ENCODE results near the gene RSRC1. TPM values are rescaled to one million over a fixed set of nuclear protein-coding genes. Genes with fewer than 3 reads are reported as not detected.

The RSRC1 gene
- total and polyA plus RNA-seq, 2 of the 13 experiments (the other 11 are each of a cell fraction or from before 2014, with no cell fraction given) = 4.9 to 63.0 TPM

DNA sequence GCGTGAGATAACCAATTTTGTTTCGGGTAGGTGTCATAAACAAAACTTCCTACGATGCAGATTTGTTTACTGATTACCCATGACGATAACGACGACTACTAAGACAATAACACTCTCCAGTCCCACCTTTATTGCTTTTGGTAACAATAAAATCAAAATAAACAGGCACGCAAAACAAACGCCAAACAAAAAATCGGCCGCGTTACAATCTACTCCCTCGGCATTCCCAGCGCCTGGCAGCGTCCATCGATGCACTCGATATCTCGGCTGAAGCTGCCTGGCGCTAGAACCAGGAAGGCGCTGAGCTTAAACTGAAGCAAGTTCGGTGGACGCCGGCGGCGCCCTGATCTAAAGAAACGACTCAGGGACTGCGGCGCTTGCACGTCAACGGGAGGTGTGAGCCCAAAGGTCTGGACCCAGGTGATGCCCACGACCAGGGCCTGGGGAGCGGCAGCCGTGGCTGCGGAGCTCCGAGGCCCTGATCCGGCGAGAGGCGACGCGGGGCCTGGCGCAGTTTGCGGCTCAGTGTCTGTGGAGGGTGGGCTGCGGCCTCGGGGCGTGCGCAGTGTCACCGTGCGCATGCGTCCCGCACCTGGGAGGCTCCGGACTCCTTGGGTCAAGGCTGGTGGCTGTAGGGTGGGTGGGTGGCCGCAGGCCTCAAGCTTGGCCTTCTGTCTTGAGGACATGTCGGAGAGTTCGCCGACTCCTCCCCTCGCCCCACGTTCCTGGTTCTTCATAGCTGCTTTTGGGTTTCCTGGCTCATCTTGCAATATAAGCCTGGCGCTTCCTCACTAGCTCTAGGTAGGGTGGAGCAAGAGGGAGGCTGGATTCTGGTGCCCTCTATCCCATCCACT, at the start of gene RSRC1 (continued):
- TF ChIP-seq AHR (CRISPR knock-in tag; IDR thresholded peaks at IDR 0.05) = peak; percentile 66; the same call in 1 of the 2 replicates
- peak; percentile 83 for TF ChIP-seq PHF21A (CRISPR knock-in tag; IDR thresholded peaks at IDR 0.05)
- TF ChIP-seq, protein P1, sequence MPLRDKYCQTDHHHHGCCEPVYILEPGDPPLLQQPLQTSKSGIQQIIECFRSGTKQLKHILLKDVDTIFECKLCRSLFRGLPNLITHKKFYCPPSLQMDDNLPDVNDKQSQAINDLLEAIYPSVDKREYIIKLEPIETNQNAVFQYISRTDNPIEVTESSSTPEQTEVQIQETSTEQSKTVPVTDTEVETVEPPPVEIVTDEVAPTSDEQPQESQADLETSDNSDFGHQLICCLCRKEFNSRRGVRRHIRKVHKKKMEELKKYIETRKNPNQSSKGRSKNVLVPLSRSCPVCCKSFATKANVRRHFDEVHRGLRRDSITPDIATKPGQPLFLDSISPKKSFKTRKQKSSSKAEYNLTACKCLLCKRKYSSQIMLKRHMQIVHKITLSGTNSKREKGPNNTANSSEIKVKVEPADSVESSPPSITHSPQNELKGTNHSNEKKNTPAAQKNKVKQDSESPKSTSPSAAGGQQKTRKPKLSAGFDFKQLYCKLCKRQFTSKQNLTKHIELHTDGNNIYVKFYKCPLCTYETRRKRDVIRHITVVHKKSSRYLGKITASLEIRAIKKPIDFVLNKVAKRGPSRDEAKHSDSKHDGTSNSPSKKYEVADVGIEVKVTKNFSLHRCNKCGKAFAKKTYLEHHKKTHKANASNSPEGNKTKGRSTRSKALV (CRISPR knock-in tag; IDR thresholded peaks at IDR 0.05) = peak; percentile 69
- TF ChIP-seq ZNF446 (CRISPR knock-in tag; IDR thresholded peaks at IDR 0.05) = no peak
- peak; percentile 92 for TF ChIP-seq ZNF605 (CRISPR knock-in tag; IDR thresholded peaks at IDR 0.05)
- TF ChIP-seq ZNF549 (CRISPR knock-in tag; IDR thresholded peaks at IDR 0.05) = no peak
- TF ChIP-seq FOXP4 (CRISPR knock-in tag; IDR thresholded peaks at IDR 0.05) = peak; percentile 68
- 0 out of 2 replicates have a peak, but pooled peaks have one; percentile 15 for TF ChIP-seq ZNF720 (CRISPR knock-in tag; IDR thresholded peaks at IDR 0.05)
- TF ChIP-seq NAIF1 (CRISPR knock-in tag; IDR thresholded peaks at IDR 0.05; ENCODE audit: borderline replicate concordance) = peak; percentile 97
- peak; percentile 28; the same call in 1 of the 2 replicates for TF ChIP-seq FOSL1 (CRISPR knock-in tag; IDR thresholded peaks at IDR 0.05; ENCODE audit: borderline replicate concordance)
- TF ChIP-seq NR1H2 (CRISPR knock-in tag; IDR thresholded peaks at IDR 0.05; ENCODE audit: borderline replicate concordance, low read depth) = peak; percentile 87; the same call in 1 of the 2 replicates
- TF ChIP-seq ZSCAN29 (CRISPR knock-in tag; conservative IDR thresholded peaks at IDR 0.05) = peak; percentile 54; the same call in 1 of the 2 replicates
- TF ChIP-seq TRAFD1 (CRISPR knock-in tag; IDR thresholded peaks at IDR 0.05; ENCODE audit: borderline replicate concordance) = no peak
- TF ChIP-seq, protein P2, sequence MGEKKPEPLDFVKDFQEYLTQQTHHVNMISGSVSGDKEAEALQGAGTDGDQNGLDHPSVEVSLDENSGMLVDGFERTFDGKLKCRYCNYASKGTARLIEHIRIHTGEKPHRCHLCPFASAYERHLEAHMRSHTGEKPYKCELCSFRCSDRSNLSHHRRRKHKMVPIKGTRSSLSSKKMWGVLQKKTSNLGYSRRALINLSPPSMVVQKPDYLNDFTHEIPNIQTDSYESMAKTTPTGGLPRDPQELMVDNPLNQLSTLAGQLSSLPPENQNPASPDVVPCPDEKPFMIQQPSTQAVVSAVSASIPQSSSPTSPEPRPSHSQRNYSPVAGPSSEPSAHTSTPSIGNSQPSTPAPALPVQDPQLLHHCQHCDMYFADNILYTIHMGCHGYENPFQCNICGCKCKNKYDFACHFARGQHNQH (CRISPR knock-in tag; IDR thresholded peaks at IDR 0.05) = peak; percentile 97
- TF ChIP-seq, protein P3, sequence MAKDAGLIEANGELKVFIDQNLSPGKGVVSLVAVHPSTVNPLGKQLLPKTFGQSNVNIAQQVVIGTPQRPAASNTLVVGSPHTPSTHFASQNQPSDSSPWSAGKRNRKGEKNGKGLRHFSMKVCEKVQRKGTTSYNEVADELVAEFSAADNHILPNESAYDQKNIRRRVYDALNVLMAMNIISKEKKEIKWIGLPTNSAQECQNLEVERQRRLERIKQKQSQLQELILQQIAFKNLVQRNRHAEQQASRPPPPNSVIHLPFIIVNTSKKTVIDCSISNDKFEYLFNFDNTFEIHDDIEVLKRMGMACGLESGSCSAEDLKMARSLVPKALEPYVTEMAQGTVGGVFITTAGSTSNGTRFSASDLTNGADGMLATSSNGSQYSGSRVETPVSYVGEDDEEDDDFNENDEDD (CRISPR knock-in tag; IDR thresholded peaks at IDR 0.05; ENCODE audit: borderline replicate concordance) = peak; percentile 95
- peak; percentile 97 for TF ChIP-seq SRF (IDR thresholded peaks at IDR 0.05; ENCODE audit: low read depth, low read length)
- no peak for TF ChIP-seq FOXP1 (IDR thresholded peaks at IDR 0.05)
- TF ChIP-seq FOXP1 (CRISPR knock-in tag; IDR thresholded peaks at IDR 0.05) = peak; percentile 56; the same call in 1 of the 2 replicates
- TF ChIP-seq ZBTB34 (CRISPR knock-in tag; IDR thresholded peaks at IDR 0.05) = 0 out of 2 replicates have a peak, but pooled peaks have one; percentile 48

All from HepG2 (cell line).